WTC11 (cell line): Measurements from ENCODE around the gene TMEM185A.

ENCODE experiments used
- CREM ChIP-seq: sonication (generic); formaldehyde crosslinking; IDR thresholded peaks from 2 replicates; pipeline ENCODE4 v1.8.1; 2022; ENCODE audit warnings: mild to moderate bottlenecking, missing genetic modification reagents, moderate library complexity
- TCF7 ChIP-seq: sonication (generic); formaldehyde crosslinking; IDR thresholded peaks from 2 replicates; pipeline ENCODE4 v1.8.0; 2022; ENCODE audit warnings: mild to moderate bottlenecking, low read depth, missing genetic modification reagents, moderate library complexity
- TF ChIP-seq, protein P1 (sequence below): fragments of 200-600 bp; IDR thresholded peaks from 2 replicates; pipeline ENCODE4 v1.8.0; 2022; ENCODE audit warnings: antibody characterized with exemption
- TF ChIP-seq, protein P2 (sequence below): fragments of 250-450 bp; sonication (Bioruptor Pico); conservative IDR thresholded peaks from 2 replicates; pipeline ENCODE4 v1.9.0; 2021; ENCODE audit warnings: mild to moderate bottlenecking
- TF ChIP-seq, protein P3 (sequence below): sonication (generic); formaldehyde crosslinking; IDR thresholded peaks from 2 replicates; pipeline ENCODE4 v1.8.0; 2022; ENCODE audit warnings: mild to moderate bottlenecking, missing genetic modification reagents
- TF ChIP-seq, protein P4 (sequence below): sonication (generic); formaldehyde crosslinking; IDR thresholded peaks from 2 replicates; pipeline ENCODE4 v1.8.1; 2023; ENCODE audit warnings: mild to moderate bottlenecking, missing genetic modification reagents, moderate library complexity
- TF ChIP-seq, protein P5 (sequence below): sonication (generic); formaldehyde crosslinking; IDR thresholded peaks from 2 replicates; pipeline ENCODE4 v1.8.1; 2022; ENCODE audit warnings: low read depth, missing genetic modification reagents, borderline replicate concordance
- TF ChIP-seq, protein P6 (sequence below): sonication (generic); formaldehyde crosslinking; IDR thresholded peaks from 2 replicates; pipeline ENCODE4 v1.8.1; 2022; ENCODE audit warnings: low read depth, mild to moderate bottlenecking, moderate library complexity, missing genetic modification reagents, borderline replicate concordance
- TF ChIP-seq, protein P7 (sequence below): sonication (generic); formaldehyde crosslinking; conservative IDR thresholded peaks from 2 replicates; pipeline ENCODE4 v1.8.1; 2023; ENCODE audit warnings: mild to moderate bottlenecking, low read depth, missing genetic modification reagents, moderate library complexity

DNA sequence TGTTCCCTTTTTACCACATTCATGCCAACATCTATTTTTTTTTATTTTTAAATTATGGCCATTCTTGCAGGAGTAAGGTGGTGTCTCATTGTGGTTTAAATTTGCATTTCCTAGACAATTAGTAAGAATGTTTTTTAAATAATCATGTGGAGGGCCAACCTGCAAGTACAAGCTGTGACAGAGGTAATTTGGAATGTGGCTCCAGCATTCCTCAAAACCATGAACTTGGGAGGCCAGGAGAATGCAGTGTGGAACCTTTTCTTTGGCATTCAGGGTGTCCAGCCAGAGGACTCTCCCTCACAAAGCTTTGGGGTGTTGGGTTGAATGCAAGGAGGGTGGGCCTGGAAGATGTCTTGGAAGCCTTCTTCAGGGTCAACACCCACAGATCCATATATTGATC lies 7.3 kb upstream of the TMEM185A start:
- TF ChIP-seq, protein P1, sequence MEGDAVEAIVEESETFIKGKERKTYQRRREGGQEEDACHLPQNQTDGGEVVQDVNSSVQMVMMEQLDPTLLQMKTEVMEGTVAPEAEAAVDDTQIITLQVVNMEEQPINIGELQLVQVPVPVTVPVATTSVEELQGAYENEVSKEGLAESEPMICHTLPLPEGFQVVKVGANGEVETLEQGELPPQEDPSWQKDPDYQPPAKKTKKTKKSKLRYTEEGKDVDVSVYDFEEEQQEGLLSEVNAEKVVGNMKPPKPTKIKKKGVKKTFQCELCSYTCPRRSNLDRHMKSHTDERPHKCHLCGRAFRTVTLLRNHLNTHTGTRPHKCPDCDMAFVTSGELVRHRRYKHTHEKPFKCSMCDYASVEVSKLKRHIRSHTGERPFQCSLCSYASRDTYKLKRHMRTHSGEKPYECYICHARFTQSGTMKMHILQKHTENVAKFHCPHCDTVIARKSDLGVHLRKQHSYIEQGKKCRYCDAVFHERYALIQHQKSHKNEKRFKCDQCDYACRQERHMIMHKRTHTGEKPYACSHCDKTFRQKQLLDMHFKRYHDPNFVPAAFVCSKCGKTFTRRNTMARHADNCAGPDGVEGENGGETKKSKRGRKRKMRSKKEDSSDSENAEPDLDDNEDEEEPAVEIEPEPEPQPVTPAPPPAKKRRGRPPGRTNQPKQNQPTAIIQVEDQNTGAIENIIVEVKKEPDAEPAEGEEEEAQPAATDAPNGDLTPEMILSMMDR, result no peak
- TF ChIP-seq, protein P2, sequence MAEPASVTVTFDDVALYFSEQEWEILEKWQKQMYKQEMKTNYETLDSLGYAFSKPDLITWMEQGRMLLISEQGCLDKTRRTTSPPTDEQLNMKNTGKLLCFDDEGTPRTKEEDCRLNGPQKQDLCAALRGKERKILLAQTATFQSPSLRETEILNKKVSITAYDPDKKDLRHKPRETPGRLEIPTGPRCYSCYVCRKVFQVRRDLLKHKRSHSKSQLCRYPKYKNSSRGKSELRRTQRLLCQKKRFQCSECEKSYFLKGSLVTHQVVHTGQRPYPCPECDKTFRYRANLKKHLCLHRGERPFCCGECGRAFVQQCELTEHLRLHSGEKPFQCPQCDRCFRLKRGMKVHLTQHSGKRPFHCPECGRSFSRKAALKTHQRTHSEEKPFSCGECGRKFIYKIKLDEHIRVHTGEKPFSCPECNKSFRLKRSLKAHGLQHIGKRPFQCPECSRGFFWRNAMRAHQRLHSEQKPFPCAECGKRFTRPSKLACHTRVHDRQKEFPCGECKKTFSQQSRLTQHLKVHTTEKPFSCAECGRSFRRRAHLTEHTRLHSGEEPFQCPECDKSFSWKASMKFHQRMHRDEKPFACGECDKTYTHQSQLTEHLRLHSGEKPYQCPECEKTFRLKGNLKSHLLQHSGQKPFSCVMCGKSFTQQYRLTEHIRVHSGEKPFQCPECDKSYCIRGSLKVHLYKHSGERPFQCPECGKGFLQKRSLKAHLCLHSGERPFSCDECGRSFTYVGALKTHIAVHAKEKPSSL (CRISPR knock-in tag), result no peak
- TF ChIP-seq CREM (no peak), TCF7 (CRISPR knock-in tag) (no peak)
- TF ChIP-seq, protein P3, sequence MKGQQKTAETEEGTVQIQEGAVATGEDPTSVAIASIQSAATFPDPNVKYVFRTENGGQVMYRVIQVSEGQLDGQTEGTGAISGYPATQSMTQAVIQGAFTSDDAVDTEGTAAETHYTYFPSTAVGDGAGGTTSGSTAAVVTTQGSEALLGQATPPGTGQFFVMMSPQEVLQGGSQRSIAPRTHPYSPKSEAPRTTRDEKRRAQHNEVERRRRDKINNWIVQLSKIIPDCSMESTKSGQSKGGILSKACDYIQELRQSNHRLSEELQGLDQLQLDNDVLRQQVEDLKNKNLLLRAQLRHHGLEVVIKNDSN, result no peak
- TF ChIP-seq, protein P4, sequence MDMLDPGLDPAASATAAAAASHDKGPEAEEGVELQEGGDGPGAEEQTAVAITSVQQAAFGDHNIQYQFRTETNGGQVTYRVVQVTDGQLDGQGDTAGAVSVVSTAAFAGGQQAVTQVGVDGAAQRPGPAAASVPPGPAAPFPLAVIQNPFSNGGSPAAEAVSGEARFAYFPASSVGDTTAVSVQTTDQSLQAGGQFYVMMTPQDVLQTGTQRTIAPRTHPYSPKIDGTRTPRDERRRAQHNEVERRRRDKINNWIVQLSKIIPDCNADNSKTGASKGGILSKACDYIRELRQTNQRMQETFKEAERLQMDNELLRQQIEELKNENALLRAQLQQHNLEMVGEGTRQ (CRISPR knock-in tag), result no peak
- TF ChIP-seq, protein P5, sequence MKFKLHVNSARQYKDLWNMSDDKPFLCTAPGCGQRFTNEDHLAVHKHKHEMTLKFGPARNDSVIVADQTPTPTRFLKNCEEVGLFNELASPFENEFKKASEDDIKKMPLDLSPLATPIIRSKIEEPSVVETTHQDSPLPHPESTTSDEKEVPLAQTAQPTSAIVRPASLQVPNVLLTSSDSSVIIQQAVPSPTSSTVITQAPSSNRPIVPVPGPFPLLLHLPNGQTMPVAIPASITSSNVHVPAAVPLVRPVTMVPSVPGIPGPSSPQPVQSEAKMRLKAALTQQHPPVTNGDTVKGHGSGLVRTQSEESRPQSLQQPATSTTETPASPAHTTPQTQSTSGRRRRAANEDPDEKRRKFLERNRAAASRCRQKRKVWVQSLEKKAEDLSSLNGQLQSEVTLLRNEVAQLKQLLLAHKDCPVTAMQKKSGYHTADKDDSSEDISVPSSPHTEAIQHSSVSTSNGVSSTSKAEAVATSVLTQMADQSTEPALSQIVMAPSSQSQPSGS (CRISPR knock-in tag), result no peak
- TF ChIP-seq, protein P6, sequence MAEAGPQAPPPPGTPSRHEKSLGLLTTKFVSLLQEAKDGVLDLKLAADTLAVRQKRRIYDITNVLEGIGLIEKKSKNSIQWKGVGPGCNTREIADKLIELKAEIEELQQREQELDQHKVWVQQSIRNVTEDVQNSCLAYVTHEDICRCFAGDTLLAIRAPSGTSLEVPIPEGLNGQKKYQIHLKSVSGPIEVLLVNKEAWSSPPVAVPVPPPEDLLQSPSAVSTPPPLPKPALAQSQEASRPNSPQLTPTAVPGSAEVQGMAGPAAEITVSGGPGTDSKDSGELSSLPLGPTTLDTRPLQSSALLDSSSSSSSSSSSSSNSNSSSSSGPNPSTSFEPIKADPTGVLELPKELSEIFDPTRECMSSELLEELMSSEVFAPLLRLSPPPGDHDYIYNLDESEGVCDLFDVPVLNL (CRISPR knock-in tag), result no peak
- TF ChIP-seq, protein P7, sequence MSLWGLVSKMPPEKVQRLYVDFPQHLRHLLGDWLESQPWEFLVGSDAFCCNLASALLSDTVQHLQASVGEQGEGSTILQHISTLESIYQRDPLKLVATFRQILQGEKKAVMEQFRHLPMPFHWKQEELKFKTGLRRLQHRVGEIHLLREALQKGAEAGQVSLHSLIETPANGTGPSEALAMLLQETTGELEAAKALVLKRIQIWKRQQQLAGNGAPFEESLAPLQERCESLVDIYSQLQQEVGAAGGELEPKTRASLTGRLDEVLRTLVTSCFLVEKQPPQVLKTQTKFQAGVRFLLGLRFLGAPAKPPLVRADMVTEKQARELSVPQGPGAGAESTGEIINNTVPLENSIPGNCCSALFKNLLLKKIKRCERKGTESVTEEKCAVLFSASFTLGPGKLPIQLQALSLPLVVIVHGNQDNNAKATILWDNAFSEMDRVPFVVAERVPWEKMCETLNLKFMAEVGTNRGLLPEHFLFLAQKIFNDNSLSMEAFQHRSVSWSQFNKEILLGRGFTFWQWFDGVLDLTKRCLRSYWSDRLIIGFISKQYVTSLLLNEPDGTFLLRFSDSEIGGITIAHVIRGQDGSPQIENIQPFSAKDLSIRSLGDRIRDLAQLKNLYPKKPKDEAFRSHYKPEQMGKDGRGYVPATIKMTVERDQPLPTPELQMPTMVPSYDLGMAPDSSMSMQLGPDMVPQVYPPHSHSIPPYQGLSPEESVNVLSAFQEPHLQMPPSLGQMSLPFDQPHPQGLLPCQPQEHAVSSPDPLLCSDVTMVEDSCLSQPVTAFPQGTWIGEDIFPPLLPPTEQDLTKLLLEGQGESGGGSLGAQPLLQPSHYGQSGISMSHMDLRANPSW (CRISPR knock-in tag), result no peak
